NCI-H2107 (cell line): ENCODE data around the gene CKLF.
A peak's percentile ranks its signal among the peaks of the same experiment; 100 is the strongest.
"Not testable (repeated sequence)": the region's sequence is repeated elsewhere in the genome, so short reads cannot be mapped to it uniquely, and the experiment has no call there.

Experiments used
- DNase-seq: peaks from one replicate; lab custom pipeline; 2025; lab: John Stamatoyannopoulos, UW

Gene CKLF, protein sequence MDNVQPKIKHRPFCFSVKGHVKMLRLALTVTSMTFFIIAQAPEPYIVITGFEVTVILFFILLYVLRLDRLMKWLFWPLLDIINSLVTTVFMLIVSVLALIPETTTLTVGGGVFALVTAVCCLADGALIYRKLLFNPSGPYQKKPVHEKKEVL

DNA sequence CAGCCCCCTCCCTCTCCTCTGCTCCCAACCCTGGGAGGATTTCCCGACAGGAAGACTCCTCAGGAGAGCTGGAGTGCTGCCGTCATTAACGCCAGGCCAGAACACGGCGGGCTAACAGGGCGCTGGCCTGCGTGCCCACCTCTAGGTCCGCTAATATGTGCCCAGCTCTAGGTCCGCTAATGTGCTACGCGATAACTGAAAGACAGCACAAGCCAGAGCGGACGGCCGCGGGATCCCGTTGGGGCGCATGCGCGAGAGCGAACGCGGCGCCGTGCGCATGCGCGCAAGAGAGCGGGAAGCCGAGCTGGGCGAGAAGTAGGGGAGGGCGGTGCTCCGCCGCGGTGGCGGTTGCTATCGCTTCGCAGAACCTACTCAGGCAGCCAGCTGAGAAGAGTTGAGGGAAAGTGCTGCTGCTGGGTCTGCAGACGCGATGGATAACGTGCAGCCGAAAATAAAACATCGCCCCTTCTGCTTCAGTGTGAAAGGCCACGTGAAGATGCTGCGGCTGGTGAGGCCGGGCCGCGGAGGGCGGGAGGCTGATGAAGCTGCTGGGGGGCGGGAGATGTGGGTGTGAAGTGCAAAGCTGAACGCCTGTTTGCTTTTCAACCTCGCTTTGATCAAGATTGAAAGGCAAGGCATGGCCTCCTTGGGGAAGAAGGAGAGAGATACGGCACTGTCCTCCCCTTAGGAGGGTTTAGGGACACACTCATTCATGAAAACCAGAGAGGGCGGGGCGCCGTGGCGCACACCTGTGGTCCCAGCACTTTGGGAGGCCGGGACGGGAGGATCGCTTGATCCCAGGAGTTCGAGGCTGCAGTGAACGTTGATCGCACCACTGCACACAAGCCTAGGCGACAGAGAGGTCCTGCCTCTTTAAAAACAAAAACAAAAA lies at the start of gene CKLF:
CKLF (plus strand) TSS at position 291 of the 892 bp plus-strand sequence; CDS start at position 431, 140 bp downstream.
- DNase-seq, result peak; percentile 85

DNA sequence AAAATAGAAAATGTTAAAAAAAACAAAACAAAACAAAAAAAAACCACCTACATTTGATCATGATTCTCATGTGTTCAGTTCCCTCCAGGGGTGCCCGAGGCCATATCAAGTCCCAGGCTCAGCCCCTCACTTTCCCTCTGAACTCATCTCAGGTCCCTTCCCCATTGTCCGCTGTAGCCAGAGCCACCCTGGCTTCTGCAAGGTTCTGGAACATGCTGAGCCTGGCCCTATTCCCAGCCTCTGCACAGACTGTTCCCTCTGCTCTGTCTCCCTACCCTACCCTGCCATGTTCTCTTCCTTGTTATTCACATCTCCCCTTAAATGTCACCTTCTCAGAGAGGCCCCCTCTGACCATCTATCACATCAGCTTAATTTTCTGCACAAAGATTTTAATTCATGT lies 49.3 kb upstream of the CKLF start:
- DNase-seq, result no peak

DNA sequence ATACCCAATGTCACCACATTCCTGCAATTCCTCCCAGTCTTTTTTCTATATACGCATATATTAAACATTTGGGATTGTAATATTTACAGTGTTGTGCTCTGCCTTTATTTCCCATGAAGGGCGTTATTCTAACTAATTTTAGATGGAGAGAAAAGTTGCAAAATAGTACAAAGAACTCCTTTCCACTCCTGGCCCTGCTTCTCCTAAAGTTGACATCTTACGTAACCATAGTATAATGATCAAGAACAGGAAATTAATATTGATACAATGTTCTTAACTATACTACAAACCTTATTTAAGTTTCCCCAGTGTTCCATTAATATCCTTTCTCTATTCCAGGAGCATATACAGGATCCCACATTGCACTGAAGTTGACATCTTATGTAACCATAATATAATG lies 48.8 kb upstream of the CKLF start:
- no peak for DNase-seq

DNA sequence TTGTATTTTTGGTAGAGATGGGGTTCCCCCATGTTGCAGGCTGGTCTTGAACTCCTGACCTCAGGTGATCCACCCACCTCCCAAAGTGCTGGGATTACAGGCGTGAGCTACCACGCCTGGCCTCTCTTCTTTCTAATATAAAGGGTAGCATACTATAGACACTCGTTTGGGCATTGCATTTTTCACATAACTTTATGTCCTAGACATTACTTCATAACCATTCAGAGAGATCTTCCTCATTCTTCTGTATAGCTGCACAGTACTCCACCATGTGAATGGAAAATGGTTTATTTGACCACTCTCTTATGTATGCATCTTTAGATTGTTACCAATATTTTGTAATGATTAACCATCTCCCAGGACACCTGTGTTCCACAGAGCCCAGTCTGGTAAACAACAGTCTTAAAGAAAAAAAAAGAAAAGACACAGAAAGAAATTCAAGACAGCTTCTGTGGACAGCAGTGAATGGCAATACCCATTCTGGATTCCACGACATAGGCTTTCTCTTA lies 44.6 kb upstream of the CKLF start:
- DNase-seq, result no peak

DNA sequence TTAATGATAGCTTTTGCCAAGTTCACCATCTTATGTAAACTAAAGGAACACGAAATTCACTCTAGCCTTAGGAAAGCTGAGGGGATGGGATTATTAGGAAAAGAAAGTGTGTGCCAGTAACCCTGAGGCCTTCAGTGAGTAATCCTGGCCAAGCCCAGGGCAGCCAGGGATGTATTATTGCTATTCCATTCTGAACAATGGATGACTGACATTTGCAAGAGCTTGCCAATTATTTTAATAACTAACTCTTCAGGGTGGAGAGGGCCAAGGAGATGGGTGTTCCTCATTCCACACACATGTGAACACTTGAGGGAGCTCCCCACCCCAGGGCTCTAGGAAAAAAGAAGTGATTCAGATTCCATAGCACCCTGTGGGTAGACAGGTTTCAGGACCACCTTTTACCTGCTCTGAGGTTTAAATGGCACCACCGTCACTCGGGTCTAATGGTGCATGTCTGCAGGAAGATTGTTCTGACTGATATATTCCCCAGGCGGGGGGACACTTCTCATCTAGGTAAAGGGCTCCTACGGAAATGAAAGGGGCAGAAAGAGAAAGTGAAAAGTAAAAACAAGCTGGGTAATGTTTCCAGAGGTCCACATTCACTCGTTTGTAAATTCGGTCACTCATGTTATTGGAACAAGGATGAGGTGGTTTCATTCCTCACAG lies 44.0 kb upstream of the CKLF start:
- no peak for DNase-seq

DNA sequence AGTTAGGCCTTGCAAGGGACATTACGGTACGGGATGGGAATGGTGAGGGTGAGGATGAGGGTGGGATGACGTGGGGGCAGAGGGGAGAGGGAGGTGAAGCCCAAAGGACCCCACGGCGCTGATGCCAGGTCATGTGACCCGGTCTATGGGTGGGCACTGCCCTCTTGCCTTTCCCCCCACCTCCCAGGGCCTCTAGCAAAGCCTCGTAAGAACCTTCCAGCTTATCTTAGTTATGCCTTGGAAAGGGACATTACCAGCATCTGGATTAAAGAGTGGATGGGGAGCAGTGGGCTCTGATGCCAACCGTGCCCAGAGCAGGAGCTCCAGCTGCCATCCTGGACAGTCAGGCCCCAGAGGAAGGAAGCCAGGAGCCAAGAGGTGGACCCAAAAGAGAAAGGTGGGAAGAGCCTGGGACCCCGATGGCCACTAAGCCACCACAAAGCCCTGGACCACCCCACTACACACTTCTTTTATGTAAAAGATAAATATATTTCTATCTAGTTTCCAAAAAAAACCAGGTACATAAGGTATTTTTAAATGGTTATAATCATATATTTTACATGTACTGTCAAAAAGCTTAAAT lies 43.4 kb upstream of the CKLF start:
- no peak for DNase-seq

DNA sequence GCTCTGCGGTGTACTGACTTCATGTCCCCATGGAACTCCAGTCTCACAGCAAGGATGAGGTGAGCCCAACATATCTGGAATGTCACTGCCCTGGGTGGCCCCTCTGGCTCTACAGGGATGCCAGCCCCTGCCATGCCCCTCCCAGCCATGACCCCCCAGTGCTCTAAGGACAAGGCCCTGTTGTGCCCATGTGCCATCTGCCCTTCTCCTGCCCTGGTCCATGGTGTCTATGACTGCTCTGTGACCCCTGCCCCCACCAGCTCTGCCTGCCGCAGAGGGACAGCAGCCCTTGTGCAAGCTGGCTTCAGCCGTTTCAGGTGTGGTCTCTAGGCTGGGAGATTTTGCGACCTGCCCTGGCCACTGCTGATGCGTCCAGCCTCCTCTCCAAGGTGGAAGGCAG lies 42.8 kb upstream of the CKLF start:
- DNase-seq, result no peak

DNA sequence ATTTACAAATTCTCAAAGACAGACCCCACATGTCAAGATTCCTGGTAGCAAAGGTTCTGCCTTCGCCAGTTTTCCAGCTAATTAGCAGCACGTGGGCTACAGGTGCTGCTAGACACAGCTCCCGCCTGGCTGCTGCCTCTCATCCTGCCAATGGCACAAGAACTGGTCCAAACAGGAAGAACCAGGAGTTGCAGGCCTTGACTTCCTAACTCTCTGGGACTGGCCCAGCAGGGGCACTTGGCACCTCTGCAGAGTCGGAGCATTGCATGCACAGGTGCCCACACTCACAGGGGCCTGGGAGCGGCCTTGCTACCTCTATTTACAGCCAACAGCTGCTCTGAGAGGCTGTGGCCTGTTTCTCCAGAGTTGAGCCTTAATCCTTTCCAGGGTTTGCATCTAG lies 42.1 kb upstream of the CKLF start:
- no peak for DNase-seq

DNA sequence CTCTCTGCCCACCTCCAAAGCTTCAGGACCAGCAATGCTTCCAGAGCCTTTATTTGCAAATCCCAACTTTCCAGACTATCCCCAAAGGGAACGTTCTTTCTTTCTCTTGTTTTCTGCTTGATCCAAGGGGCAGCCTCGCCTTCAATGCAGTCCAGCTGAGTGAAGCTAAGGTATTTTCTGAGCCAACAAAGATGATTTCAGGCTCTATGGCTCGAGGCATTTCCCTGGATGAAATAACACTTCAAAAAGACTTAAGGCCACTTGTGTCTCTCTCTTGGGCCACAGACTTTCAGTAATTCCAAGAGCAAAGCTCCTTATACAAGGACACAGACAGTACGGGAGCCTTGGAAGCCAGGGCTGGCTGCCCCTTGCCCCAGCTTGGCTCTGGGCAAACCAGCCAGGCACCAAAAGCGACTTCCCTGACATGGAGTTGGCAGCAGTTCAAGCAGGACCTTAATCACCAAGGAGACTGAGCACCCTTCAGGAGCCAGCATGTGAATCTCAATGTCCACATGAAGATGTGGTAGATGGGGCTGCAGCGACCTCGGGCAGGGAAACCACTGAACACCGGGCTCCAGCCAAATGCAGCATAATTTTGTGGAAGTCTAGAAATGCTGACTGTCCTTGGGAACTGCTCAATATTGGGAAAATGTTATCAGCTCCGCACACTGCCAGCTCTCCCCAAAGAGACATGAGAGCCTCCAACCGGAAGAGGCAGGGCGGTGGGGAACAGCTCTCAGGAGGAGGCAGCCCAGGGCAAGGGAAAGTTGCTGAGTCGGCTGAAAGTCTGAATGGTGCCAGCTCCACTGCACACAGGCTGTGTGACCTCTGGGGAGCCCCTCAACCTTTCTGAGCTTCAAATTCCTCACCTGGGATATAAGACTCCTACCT lies 41.4 kb upstream of the CKLF start:
- no peak for DNase-seq

DNA sequence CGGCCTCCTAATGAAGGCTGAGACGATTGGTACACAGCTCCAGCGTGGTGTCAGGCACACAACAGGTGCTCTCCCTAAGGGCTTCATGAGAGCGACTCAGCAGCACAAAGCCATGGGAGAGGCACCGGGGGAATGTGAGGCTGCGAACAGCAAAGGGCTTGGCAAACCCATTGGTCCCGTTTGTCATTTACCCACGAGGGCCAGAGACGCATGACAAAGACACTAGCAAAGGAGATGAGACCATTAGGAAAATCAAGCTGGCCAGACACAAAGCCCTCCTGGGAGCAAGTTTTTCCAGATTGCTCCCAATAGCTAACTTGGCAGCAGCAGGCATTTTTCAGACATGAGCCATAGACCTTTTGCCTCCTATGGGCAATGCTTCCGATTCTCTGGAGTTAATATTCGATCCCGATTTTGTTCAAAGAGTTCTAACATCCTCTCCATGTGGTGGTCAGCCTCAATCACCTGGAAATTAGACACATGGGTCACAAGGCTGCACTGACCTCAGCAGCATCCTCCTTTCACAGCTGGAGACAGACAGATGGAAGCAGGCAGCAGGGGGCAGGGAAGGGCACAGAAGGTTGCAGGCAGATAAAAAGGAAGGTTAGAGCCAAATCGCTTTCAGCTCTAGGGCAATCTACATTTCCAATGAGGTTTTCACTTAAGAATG lies 40.6 kb upstream of the CKLF start:
- DNase-seq, result no peak

DNA sequence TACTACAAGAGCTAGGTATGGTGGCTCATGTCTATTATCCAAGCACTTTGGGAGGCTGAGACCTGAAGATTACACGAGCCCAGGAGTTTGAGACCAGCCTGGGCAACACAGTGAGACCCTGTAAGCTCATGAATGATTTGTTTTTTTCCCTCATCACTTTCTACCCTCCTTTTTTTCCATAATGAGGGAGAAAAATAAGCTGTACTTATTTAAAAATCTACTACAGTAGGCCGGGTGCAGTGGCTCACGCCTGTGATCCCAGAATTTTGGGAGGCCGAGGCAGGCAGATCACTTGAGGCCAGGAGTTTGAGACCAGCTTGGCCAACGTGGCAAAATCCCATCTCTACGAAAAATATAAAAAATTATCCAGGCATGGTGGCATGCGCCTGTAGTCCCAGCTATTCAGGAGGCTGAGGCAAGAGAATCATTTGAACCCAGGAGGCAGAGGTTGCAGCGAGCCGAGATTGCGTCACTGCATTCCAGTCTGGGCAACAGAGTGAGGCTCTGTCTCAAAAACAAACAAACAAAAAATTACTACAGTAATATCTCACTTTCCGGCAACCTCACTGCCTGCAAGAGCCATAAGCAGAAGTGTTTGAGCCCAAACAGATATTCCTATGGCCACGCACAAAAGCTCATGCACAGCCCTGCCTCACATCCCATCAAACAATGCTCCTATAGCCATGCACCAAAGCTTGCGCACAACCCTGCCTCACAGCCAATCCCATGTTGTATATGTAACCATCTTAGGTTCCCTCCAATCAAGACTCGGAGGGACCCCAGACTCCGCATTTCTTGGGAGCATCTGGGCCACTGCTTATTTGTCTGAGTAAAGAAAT lies 39.9 kb upstream of the CKLF start:
- no peak for DNase-seq

DNA sequence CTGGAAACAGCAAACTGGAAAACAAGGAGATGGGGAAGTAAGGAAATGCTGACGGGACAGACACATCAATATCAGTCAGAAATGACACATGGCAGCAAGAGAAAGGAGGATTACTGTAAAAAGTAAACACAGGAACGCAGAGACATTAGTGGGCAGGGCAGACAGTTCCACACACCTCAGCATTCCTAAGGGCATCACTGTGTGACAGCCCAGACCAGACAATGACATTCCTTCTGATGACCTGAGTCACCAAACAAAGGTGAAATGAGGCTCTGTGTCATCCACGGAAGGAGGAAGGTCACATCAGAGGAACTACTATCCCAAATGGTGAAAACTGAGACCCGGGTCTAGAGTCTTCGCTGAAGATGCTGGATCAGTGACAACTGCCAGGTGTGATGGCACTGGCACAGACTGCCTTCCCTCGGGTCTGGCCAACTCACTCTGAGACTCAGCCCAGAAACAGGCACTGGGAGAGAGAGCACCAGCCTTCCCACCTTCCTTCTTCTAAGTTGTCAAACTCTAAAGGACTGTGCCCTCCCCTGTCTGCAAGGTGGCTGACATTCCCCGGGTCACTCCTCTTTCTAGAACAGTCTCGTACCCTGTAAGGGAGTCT lies 39.2 kb upstream of the CKLF start:
- no peak for DNase-seq

DNA sequence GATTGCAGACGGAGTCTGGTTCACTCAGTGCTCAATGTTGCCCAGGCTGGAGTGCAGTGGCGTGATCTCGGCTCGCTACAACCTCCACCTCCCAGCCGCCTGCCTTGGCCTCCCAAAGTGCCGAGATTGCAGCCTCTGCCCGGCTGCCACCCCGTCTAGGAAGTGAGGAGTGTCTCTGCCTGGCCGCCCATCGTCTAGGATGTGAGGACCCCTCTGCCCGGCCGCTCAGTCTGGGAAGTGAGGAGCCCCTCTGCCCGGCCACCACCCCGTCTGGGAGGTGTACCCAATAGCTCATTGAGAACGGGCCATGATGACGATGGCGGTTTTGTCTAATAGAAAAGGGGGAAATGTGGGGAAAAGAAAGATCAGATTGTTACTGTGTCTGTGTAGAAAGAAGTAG lies 38.0 kb upstream of the CKLF start:
- DNase-seq, result not testable (repeated sequence)

DNA sequence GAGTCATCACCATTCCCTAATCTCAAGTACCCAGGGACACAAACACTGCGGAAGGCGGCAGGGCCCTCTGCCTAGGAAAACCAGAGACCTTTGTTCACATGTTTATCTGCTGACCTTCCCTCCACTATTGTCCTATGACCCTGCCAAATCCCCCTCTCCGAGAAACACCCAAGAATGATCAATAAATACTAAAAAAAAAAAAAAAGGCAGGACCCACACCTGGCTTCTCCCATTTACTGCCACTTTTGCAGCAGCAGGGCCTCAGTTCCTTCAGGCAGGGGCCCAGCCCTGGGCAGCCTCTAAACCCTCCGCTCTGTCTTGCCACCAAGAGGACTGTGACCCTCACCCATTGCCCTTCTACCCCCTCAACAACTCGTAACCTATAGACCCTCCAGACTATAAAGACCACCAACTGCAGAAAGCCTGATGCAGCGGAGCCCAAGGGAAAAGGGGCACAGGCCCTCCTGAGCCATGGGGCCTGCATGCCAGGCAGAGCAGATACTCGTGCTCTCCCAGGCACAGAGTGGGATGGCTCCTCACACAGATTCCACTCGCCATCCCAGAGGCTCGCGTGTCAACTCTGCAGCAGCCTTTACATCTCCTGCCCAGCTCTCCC lies 37.3 kb upstream of the CKLF start:
- not testable (repeated sequence) for DNase-seq

DNA sequence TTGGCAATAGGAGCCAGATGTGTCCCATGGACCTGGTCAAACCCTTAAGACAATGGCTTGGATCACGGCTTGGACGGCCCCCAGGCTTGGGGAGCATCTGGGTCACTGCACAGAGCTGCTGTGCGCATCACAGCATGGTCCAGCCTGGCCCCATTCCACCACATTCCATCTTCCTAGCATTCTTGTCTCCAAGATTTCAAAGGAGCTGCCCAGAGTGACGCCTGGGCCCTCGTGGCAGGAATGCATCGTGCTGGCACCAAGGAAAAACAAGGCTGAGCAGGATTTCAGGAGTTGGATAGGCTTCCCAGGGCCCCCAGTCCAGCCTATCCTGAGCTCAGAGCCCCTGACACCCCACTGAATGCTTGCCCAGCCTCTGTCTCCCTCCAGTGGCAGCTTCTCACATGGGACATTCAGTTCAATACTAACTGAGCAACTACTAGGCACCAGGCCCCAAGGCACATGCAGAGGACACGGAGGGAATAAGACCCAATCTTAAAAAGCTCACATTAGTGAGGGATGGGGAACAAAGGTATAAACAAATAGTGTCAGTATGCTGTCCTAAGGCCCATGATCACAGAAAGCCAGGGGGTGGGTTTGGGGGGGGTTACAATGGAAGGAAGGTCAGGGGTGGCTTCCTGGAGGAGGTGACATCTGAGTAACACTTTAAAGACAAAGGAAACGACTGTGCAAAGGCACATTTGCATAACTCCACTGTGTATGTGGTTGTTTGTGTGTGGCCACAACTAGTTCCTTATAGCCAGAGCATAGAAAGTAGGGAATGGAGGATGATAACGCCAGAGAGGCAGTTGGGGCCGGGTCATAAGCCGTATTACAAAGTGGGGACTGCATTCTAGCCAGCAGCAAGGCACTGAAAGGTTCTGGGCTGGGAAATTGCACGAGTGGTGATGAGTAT lies 36.5 kb upstream of the CKLF start:
- DNase-seq, result no peak

DNA sequence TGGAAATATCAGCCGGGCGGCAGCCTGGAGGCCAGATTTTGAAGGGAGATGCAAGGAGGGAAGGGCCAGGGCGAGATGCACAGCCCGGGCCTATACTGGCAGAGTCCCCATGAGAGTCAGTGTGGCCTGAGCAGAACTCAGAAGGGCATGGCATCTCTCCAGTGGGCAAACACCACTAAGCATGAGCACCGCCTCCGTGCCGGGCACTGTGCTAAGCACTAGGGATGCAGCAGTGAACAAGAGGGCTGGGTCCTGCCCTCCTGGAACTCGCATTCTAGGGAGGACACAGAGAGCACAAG lies 35.9 kb upstream of the CKLF start:
- no peak for DNase-seq

DNA sequence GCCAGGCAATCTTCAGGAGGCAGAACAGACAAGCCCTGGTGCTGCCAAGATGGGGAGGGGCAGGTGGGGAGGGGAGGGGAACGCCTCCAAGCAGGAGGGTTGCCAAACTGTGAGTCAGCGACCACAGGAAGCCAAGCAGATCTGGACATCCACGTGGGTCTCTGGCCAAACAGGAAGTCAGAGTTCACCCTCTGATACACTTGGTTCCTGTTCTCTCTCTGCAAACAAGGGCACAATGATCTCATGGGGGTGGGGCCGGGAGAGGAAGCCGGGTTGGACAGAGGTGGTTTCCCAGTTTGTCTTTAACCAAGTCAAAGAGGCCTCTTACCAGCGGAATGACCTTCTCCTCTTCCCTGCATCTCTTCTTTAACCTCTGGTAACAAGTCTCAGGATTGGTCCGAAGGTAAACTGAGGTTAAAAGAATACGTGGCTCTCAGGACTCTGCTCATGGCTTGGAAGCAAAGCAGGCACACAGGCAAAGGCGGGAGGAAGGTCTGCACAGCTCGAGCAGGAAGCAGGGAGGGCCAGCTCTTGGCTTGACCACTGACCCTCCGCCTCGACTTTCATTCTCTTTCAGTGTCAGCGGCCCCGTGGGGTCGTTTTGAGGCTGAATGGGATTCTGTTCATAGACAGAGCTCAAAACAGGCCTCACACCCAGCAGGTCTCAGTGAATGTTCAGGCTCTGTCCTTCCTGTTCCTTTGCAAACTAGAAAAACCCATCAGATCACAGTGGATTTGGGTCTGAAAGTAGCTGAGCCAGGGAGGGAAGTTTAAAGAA lies 35.4 kb upstream of the CKLF start:
- DNase-seq, result no peak
